ENCODE measurements around the gene PDGFC.

Gene PDGFC

DNA sequence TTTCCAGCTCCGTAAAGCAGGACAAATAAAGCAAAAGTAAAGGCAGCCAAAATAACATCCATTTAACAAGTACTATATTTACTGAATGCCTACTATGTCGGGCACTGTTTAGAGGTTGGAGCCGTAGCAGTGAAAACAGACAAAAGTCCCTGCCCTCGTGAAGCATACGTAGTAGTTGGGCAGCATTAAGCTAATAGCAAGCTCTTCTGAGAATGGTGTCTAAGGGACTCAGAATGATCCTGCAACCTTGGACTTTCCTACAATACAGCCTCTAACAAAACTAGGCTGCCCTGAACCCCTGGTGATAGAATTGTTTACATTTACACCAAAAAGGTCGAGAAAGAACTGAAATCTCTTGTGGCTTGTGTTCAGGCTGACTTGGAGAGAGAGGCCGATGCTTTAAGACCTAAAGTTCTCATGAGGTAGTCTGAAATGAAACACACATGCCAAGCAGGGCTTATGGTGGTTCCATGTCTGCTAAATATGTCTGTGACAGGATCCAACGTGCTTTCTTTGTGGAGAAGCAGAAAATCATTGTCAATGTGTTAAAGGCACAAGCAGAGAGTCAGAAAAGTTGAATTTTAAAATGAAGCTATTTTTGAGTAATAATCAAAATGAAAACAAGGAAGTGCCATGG, 898 bp upstream of the PDGFC start:
- Histone ChIP-seq H3K27ac (ENCODE audit: low read depth, low read length) (no peak overlapping the region; the same call in 1 of the 2 replicates), H3K36me3 (ENCODE audit: insufficient read depth, low read length) (no peaks in the 10 kb centered on the region), H3K9me3 (ENCODE audit: insufficient read depth, low read depth, low read length) (no peaks in the 10 kb centered on the region), H3K4me3 (ENCODE audit: low read length) (peak overlapping the region; percentile 74), H3K27me3 (ENCODE audit: insufficient read depth, low read length) (peaks cover 33% of the 10 kb centered on the region), H3K4me1 (ENCODE audit: insufficient read depth, low read length) (peaks cover 24% of the 10 kb centered on the region), H3K9ac (ENCODE audit: low read depth, low read length) (no peak overlapping the region)
- 42% methylated on average over 8 of the region's 8 CpGs for WGBS

DNA sequence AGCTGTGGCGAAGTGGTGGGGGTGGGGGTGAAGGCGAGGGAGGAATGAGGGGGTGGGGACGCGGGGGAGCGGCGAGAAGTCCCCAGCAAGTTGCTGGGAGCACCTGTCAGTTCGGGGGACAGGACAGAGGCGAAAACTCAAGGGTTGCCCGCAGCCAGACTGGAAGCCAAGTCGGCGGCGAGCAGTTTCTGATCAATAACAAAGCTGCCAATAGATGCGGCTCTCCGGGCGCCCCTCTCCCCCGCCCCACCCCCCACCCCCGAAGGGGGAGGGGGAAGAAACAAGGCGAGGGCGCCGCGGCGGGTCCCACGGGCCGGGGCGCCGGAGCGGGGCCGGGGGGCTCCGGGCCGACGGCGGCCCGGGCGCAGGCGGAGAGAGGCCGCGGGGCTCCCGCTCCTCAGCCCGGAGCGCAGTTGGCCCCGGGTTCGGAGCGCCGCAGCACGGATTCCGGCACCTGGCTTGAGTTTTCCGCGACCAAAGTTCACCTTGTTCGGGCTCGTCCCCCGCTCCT, 379 bp downstream of the PDGFC start:
- Histone ChIP-seq H3K4me1 (ENCODE audit: insufficient read depth, low read length) (peaks cover 21% of the 10 kb centered on the region), H3K36me3 (ENCODE audit: insufficient read depth, low read length) (no peaks in the 10 kb centered on the region), H3K9ac (ENCODE audit: low read depth, low read length) (peak overlapping the region; percentile 70), H3K9me3 (ENCODE audit: insufficient read depth, low read depth, low read length) (no peaks in the 10 kb centered on the region), H3K27me3 (ENCODE audit: insufficient read depth, low read length) (peaks cover 33% of the 10 kb centered on the region), H3K4me3 (ENCODE audit: low read length) (peak overlapping the region; percentile 74), H3K27ac (ENCODE audit: low read depth, low read length) (peak overlapping the region; percentile 72; the same call in 1 of the 2 replicates)
- under 1% methylated on average over 47 of the region's 51 CpGs for whole genome bisulfite sequencing

DNA sequence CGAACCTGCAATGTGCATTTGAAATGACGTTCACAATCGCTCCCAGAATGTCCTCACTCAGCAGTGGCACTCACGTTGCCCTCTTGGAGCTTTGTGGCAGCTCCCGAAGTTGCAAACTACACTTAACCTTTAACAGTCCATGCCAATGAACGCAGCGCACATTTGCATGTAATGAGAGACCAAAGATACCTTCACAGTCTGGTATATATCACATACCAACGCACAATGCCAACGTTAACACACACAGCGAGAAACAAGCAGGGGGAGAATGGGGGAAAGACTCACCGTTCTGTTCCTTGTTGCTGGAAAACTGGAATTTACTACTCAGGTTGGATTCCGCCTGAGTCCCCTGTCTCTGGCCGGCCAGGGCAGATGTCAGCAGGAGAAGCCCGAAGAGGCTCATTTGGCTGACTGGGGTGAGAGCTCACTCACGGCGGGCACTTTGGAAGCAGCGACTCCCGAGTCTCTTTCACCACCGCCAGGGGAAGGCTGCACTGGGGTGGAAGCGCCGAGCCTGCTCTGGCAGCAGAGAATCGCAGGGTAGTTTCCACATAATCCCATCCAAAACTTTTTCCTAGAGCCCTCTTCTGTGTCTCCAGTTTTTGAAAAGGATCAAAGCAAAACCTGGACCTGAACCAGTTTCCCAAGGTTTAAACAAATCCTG, 966 bp downstream of the PDGFC start:
- Histone ChIP-seq H3K9me3 (ENCODE audit: insufficient read depth, low read depth, low read length) (no peaks in the 10 kb centered on the region), H3K9ac (ENCODE audit: low read depth, low read length) (peak overlapping the region; percentile 38; the same call in 1 of the 2 replicates), H3K27me3 (ENCODE audit: insufficient read depth, low read length) (peaks cover 33% of the 10 kb centered on the region), H3K36me3 (ENCODE audit: insufficient read depth, low read length) (no peaks in the 10 kb centered on the region), H3K27ac (ENCODE audit: low read depth, low read length) (no peak overlapping the region), H3K4me3 (ENCODE audit: low read length) (peak overlapping the region; percentile 74), H3K4me1 (ENCODE audit: insufficient read depth, low read length) (peaks cover 21% of the 10 kb centered on the region)
- WGBS = under 1% methylated on average over 22 of the region's 22 CpGs

DNA sequence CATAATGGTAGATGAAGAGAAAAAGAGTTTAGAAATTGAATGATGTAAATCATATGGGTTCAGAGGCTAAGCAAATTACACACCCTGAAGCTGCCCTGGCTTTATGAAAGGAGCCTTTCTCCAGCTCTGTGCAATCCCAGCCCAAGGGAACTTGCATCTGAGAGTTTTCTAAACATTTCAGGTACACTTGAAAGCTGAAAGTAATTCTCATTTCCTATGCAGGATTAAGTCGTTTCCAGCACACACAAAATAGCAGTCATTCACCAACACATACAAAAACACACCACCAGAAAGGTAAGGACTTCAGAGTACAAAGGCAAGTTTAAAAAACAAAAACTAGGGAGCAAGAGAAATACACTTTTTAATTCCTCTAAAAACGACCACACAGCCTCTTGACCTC, 1.7 kb downstream of the PDGFC start:
- Histone ChIP-seq H3K36me3 (ENCODE audit: insufficient read depth, low read length) (no peaks in the 10 kb centered on the region), H3K27me3 (ENCODE audit: insufficient read depth, low read length) (peaks cover 33% of the 10 kb centered on the region), H3K4me3 (ENCODE audit: low read length) (peak overlapping the region; percentile 74), H3K9ac (ENCODE audit: low read depth, low read length) (peak overlapping the region; percentile 38; the same call in 1 of the 2 replicates), H3K9me3 (ENCODE audit: insufficient read depth, low read depth, low read length) (no peaks in the 10 kb centered on the region), H3K27ac (ENCODE audit: low read depth, low read length) (no peak overlapping the region), H3K4me1 (ENCODE audit: insufficient read depth, low read length) (peaks cover 21% of the 10 kb centered on the region)
- WGBS = 10% methylated on average over 2 of the region's 2 CpGs

DNA sequence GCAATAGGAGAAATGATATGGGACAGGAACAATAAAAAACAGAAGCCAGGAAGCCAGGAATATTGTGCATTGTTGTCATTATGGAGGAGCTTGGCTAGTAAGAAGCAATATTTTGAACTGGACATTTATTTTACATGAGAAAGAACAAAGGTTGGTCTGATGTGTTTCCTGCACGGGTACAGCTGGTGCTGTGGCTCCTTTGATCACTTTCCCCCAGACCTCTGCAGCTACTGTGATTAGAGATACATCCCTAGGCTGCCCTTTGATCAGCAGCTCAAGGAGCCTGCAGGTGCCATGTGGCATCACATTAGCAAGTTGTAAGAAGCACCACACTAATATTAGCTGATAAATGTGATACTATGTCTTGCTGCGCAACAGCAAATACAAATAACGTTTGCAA, 2.5 kb downstream of the PDGFC start:
- H3K27me3 ChIP-seq (ENCODE audit: insufficient read depth, low read length) = peaks cover 33% of the 10 kb centered on the region
- no peak overlapping the region for H3K27ac ChIP-seq (ENCODE audit: low read depth, low read length)
- 91% methylated on average over 3 of the region's 3 CpGs for WGBS
- H3K9me3 ChIP-seq (ENCODE audit: insufficient read depth, low read depth, low read length) = no peaks in the 10 kb centered on the region
- H3K36me3 ChIP-seq (ENCODE audit: insufficient read depth, low read length) = no peaks in the 10 kb centered on the region
- H3K9ac ChIP-seq (ENCODE audit: low read depth, low read length) = no peak overlapping the region
- peaks cover 21% of the 10 kb centered on the region for H3K4me1 ChIP-seq (ENCODE audit: insufficient read depth, low read length)
- peak overlapping the region; percentile 74; the same call in 1 of the 2 replicates for H3K4me3 ChIP-seq (ENCODE audit: low read length)

DNA sequence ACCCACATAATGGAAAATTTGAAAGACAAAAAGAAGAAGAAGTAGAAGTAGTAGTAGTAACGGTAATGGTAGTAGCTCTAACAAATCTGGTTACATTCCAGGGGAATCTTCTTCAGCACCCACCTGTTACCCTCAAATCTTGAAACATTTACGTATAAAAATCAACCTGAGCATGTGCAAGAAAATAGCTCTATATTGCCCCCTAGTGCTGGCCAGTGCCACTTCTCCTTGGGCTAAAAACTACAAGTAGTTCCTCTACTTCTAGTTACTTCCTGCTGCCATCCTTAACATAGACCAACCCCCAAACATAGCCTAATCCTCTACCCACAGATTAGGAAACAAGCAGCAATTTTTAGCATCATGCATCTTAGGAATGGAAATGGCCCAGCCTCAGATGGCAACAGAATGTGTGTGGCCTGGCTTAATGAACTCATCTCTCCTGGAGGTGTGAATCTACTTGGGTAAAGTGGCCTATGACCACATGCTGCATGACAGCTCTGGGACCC, 3.1 kb downstream of the PDGFC start:
- H3K9me3 ChIP-seq (ENCODE audit: insufficient read depth, low read depth, low read length) = no peaks in the 10 kb centered on the region
- no peak overlapping the region for H3K9ac ChIP-seq (ENCODE audit: low read depth, low read length)
- H3K36me3 ChIP-seq (ENCODE audit: insufficient read depth, low read length) = no peaks in the 10 kb centered on the region
- WGBS = 14% methylated on average over 1 of the region's 2 CpGs
- H3K4me1 ChIP-seq (ENCODE audit: insufficient read depth, low read length) = peaks cover 21% of the 10 kb centered on the region
- peaks cover 33% of the 10 kb centered on the region for H3K27me3 ChIP-seq (ENCODE audit: insufficient read depth, low read length)
- H3K4me3 ChIP-seq (ENCODE audit: low read length) = peak overlapping the region; percentile 74; the same call in 1 of the 2 replicates
- no peak overlapping the region for H3K27ac ChIP-seq (ENCODE audit: low read depth, low read length)

DNA sequence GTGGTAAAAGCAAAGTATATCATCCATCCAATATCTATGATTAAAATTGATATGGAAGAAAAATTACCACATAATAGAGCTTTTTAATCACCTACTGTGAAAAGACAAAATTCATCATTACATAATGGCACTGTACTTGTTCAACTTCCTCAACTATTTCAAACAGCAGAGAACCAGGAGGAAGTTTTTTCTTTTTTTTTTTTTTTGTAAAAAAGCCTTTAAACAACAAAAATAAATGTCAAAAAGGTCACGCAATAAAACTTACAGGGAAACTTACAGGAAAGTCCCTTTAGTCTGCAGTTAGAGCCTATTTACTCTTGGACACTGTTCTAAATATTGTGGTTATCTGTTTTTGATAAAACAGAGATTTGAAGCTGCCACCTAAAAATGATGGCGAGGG, 4.8 kb downstream of the PDGFC start:
- Histone ChIP-seq H3K36me3 (ENCODE audit: insufficient read depth, low read length) (no peaks in the 10 kb centered on the region), H3K27ac (ENCODE audit: low read depth, low read length) (no peak overlapping the region), H3K27me3 (ENCODE audit: insufficient read depth, low read length) (peaks cover 19% of the 10 kb centered on the region), H3K4me3 (ENCODE audit: low read length) (no peak overlapping the region), H3K9ac (ENCODE audit: low read depth, low read length) (no peak overlapping the region), H3K4me1 (ENCODE audit: insufficient read depth, low read length) (peaks cover 11% of the 10 kb centered on the region), H3K9me3 (ENCODE audit: insufficient read depth, low read depth, low read length) (no peaks in the 10 kb centered on the region)
- WGBS = 90% methylated on average over 1 of the region's 2 CpGs

DNA sequence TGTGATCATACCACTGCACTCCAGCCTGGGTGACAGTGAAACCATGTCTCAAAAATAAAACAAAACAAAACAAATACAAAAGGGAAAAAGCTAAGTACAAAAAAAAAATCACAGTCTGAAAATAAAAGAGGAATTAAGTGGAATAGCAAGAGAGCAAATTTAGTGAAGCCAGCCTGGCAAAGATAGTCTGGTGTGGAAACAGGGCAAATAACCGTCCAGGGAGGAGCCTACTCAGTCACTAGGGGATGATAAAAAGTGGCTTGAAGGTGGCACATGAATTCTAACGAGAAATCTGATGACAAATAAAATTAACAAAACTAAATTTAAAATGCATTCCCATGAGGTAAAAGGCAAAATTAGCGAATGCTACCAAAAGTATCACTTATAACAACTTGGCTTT, 8.2 kb downstream of the PDGFC start:
- Histone ChIP-seq H3K4me3 (ENCODE audit: low read length) (no peak overlapping the region), H3K27me3 (ENCODE audit: insufficient read depth, low read length) (no peaks in the 10 kb centered on the region), H3K27ac (ENCODE audit: low read depth, low read length) (no peak overlapping the region), H3K36me3 (ENCODE audit: insufficient read depth, low read length) (no peaks in the 10 kb centered on the region), H3K4me1 (ENCODE audit: insufficient read depth, low read length) (no peaks in the 10 kb centered on the region), H3K9ac (ENCODE audit: low read depth, low read length) (no peak overlapping the region), H3K9me3 (ENCODE audit: insufficient read depth, low read depth, low read length) (no peaks in the 10 kb centered on the region)
- WGBS = 99% methylated on average over 3 of the region's 3 CpGs

DNA sequence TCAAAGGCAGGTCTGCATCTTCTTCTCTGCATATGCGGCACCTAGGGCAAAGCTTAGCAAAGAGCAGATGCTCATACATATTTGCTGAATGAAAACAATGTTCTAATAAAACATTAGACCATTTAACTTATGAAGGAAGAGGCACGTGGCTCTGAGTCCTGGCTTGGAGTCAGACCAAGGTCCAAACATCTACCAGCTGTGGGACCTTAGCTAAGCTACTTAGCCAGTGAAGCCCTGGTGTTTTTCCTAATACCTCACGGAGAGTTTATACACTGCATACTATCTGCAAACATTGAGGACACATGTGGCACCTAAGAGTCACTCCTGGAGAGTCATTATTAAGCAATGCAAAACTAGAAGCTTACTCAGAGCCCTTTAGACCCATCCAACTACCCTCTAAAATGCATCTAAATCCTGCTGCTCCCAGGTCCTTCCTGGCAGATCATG, 9.0 kb downstream of the PDGFC start:
- H3K9ac ChIP-seq (ENCODE audit: low read depth, low read length) = no peak overlapping the region
- WGBS = 82% methylated on average over 3 of the region's 3 CpGs
- H3K9me3 ChIP-seq (ENCODE audit: insufficient read depth, low read depth, low read length) = no peaks in the 10 kb centered on the region
- no peaks in the 10 kb centered on the region for H3K36me3 ChIP-seq (ENCODE audit: insufficient read depth, low read length)
- no peak overlapping the region for H3K27ac ChIP-seq (ENCODE audit: low read depth, low read length)
- no peaks in the 10 kb centered on the region for H3K4me1 ChIP-seq (ENCODE audit: insufficient read depth, low read length)
- H3K4me3 ChIP-seq (ENCODE audit: low read length) = no peak overlapping the region
- H3K27me3 ChIP-seq (ENCODE audit: insufficient read depth, low read length) = no peaks in the 10 kb centered on the region

DNA sequence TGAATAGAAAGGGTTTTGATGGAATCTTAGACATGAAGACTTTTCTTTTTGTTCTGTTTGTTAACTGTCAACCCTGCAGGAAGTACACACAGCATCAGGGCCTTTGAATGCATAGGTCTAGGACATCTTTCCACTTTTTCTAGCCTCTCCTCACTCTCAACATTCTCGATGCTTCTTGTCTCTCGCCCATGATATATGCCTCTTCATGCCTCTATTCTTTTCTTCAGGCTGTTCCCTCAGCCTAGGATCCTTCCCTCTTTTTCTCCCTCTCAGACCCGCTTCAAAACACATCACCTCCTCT, 9.6 kb downstream of the PDGFC start:
- Histone ChIP-seq H3K27me3 (ENCODE audit: insufficient read depth, low read length) (no peaks in the 10 kb centered on the region), H3K4me1 (ENCODE audit: insufficient read depth, low read length) (no peaks in the 10 kb centered on the region), H3K4me3 (ENCODE audit: low read length) (no peak overlapping the region), H3K27ac (ENCODE audit: low read depth, low read length) (no peak overlapping the region), H3K9ac (ENCODE audit: low read depth, low read length) (no peak overlapping the region), H3K9me3 (ENCODE audit: insufficient read depth, low read depth, low read length) (no peaks in the 10 kb centered on the region), H3K36me3 (ENCODE audit: insufficient read depth, low read length) (no peaks in the 10 kb centered on the region)
- 87% methylated on average over 3 of the region's 3 CpGs for WGBS

DNA sequence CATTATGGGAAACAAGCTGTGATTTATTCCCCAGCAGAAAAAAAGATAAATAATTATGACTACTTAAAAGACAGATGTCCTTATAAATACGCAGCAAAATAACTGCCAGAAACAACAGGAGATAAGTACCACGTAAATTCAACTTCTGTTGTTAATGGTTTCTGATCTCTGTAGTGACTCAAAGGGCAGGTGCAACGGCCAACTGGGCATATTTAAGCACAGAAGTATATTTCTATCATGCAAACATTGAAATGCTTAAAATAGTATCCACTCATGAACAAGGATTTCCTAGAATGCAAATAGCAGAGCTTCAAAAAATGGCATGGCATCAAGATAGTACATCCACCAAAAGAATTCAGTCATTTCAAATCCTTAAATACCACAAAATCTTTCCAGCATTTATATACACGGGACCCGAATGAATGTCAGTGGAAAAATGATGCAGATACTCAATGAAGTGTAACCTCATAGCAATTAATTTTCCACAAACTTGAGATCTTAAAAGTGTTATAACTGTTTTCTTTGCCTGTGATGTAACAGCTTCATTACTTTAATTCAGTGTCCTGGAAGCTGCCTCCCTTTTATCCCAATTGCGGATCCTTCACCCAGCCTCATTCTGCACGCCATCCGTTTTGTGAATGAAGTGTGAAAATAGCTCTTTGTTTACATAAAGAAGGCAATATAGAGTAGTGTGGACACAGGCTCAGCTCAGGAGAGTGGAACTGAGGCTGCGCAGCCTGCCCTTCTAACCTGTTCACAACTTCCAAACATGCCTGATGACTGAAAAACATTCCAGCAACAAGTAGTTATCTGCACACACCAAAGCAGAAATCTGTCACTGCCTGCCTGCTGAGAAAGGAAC, 10.2 kb downstream of the PDGFC start:
- Histone ChIP-seq H3K27ac (ENCODE audit: low read depth, low read length) (no peak overlapping the region), H3K4me3 (ENCODE audit: low read length) (no peak overlapping the region), H3K27me3 (ENCODE audit: insufficient read depth, low read length) (no peaks in the 10 kb centered on the region), H3K4me1 (ENCODE audit: insufficient read depth, low read length) (no peaks in the 10 kb centered on the region), H3K36me3 (ENCODE audit: insufficient read depth, low read length) (no peaks in the 10 kb centered on the region), H3K9ac (ENCODE audit: low read depth, low read length) (no peak overlapping the region), H3K9me3 (ENCODE audit: insufficient read depth, low read depth, low read length) (no peaks in the 10 kb centered on the region)
- WGBS = 93% methylated on average over 8 of the region's 9 CpGs
